ENCODE measurements around the gene CTCF.
A peak's percentile ranks its signal among the peaks of the same experiment; 100 is the strongest.

Gene CTCF

GRCh38 chr16:67653789-67654402, 91.6 kb downstream of the CTCF start:
- DNase-seq, result peak; percentile 20

- DNase-seq, result peak; percentile 15
These were observed 92.1 kb downstream of the CTCF start for GRCh38 chr16:67654403-67654911.

GRCh38 chr16:67655363-67655762, 93.0 kb downstream of the CTCF start:
- DNase-seq, result no peak

GRCh38 chr16:67656344-67657016, 94.2 kb downstream of the CTCF start:
- peak; percentile 15 for DNase-seq

- peak; percentile 13 for DNase-seq
These were observed 94.8 kb downstream of the CTCF start for GRCh38 chr16:67657017-67657608.

- peak; percentile 17 for DNase-seq
These were observed 95.6 kb downstream of the CTCF start for GRCh38 chr16:67657751-67658518.

- DNase-seq, result no peak
These were observed 96.7 kb downstream of the CTCF start for GRCh38 chr16:67658849-67659674.

- DNase-seq, result peak; percentile 94
These were observed 97.6 kb downstream of the CTCF start, which contains the start of gene ACD for GRCh38 chr16:67659675-67660563. Gene ACD, minus strand, starts transcription at chr16:67660260. Its CDS starts 40 bp downstream, at chr16:67660220.

- DNase-seq, result peak; percentile 97
These were observed 98.3 kb downstream of the CTCF start, which contains the start of gene PARD6A for GRCh38 chr16:67660564-67661028. Gene PARD6A, plus strand, starts transcription at chr16:67660960. Its CDS starts 79 bp downstream, at chr16:67661039.

GRCh38 chr16:67661101-67661761, 98.9 kb downstream of the CTCF start:
- peak; percentile 47 for DNase-seq

- no peak for DNase-seq
These were observed 99.7 kb downstream of the CTCF start for GRCh38 chr16:67661886-67662652.

- DNase-seq, result no peak
These were observed 100.3 kb downstream of the CTCF start for GRCh38 chr16:67662653-67663010.

GRCh38 chr16:67663151-67663876, 101.0 kb downstream of the CTCF start:
- DNase-seq, result no peak

- DNase-seq, result no peak
These were observed 101.5 kb downstream of the CTCF start for GRCh38 chr16:67663877-67664222.

GRCh38 chr16:67664258-67664657, 101.9 kb downstream of the CTCF start:
- no peak for DNase-seq

- DNase-seq, result no peak
These were observed 102.5 kb downstream of the CTCF start for GRCh38 chr16:67664871-67665270.

GRCh38 chr16:67665598-67665997, 103.3 kb downstream of the CTCF start:
- no peak for DNase-seq

- DNase-seq, result no peak
These were observed 103.8 kb downstream of the CTCF start for GRCh38 chr16:67666032-67666551.
